ENCODE data around the gene RFTN1.

RFTN1 gene

GRCh38 chr3:16509721-16510619 lies 3.5 kb downstream of the RFTN1 start:
- Histone ChIP-seq H3K9ac (ENCODE audit: low read length) (no peak overlapping the region), H3K4me1 (ENCODE audit: control insufficient read depth, insufficient read depth, low read length) (no peaks in the 10 kb centered on the region), H3K27me3 (ENCODE audit: control insufficient read depth, insufficient read depth, low read length) (no peaks in the 10 kb centered on the region), H3K36me3 (ENCODE audit: control insufficient read depth, insufficient read depth, low read length) (no peaks in the 10 kb centered on the region), H3K27ac (ENCODE audit: low read depth, low read length) (no peak overlapping the region), H3K4me3 (ENCODE audit: low read length) (no peak overlapping the region)

DNA sequence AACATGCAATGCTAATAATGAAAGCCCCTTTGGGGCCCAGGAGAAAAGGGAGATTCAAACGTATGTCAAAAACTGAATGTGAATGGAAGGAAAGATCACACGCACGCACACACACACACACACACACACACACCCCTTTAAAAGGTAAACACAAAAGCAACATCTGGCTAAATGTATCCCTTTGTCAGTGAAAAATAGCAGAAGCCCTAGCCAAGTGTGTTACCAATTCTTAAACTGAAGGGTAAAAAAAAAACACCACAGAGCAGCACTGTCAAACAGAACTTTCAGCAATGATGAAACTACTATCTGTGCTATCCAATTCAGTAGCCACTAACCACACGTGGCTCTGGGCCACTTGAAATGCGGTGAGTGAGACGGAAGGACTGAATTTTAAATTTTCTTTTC lies 4.9 kb downstream of the RFTN1 start:
- no peak overlapping the region for H3K4me3 ChIP-seq (ENCODE audit: low read length)
- H3K27ac ChIP-seq (ENCODE audit: low read depth, low read length): no peak overlapping the region
- H3K4me1 ChIP-seq (ENCODE audit: control insufficient read depth, insufficient read depth, low read length): no peaks in the 10 kb centered on the region
- H3K27me3 ChIP-seq (ENCODE audit: control insufficient read depth, insufficient read depth, low read length): no peaks in the 10 kb centered on the region
- H3K9ac ChIP-seq (ENCODE audit: low read length): no peak overlapping the region
- H3K36me3 ChIP-seq (ENCODE audit: control insufficient read depth, insufficient read depth, low read length): no peaks in the 10 kb centered on the region

DNA sequence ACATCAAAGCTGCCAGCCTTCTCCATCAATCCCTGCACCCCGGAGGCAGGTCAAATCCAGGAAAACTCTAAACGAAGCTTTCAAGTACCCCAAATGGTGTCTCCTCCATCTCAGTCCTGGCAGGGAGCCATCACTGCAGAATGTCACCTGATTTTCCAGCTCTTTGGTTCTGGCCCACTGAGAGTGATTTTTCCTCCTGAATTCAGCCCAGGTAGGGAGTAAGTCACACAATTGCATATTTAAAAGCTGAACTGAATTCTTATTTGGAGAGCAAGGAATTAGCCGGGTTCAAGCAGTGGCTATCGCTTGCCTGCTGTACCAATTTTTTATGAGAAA lies 5.3 kb downstream of the RFTN1 start:
- no peaks in the 10 kb centered on the region for H3K4me1 ChIP-seq (ENCODE audit: control insufficient read depth, insufficient read depth, low read length)
- no peak overlapping the region for H3K4me3 ChIP-seq (ENCODE audit: low read length)

DNA sequence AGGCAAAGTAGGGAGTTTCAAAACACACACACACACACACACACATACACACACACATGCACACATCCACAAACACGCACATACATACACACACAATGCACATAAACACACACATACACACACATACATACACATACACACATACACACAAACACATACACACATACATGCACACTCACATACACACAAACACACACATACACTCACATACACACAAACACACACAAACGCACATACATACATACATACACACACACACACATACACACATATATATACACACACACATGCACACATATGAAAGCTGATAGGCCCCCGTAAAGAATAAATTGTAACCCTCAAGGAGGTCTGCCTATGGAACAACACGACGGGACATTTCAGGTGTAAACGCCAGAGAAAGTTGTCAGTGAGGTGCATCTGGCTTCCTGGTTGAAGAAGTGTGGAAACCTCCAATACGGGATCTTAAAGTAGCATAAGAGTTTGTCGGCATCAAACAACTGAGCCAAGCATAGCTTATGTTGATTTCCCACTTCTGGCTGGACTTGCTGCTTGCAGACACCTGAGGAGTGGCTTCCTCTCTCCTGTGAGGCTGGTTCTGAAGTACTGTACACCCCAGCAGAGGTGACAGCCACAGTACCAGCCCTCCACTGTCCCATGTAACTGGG lies 5.8 kb downstream of the RFTN1 start:
- H3K4me1 ChIP-seq (ENCODE audit: control insufficient read depth, insufficient read depth, low read length): no peaks in the 10 kb centered on the region
- H3K27me3 ChIP-seq (ENCODE audit: control insufficient read depth, insufficient read depth, low read length): no peaks in the 10 kb centered on the region
- no peak overlapping the region for H3K27ac ChIP-seq (ENCODE audit: low read depth, low read length)
- H3K9ac ChIP-seq (ENCODE audit: low read length): no peak overlapping the region
- H3K4me3 ChIP-seq (ENCODE audit: low read length): no peak overlapping the region
- H3K36me3 ChIP-seq (ENCODE audit: control insufficient read depth, insufficient read depth, low read length): no peaks in the 10 kb centered on the region

More for the DNA sequence above, 5.3 kb downstream of the RFTN1 start:
- Histone ChIP-seq H3K27me3 (ENCODE audit: control insufficient read depth, insufficient read depth, low read length) (no peaks in the 10 kb centered on the region), H3K27ac (ENCODE audit: low read depth, low read length) (no peak overlapping the region), H3K9ac (ENCODE audit: low read length) (no peak overlapping the region), H3K36me3 (ENCODE audit: control insufficient read depth, insufficient read depth, low read length) (no peaks in the 10 kb centered on the region)

DNA sequence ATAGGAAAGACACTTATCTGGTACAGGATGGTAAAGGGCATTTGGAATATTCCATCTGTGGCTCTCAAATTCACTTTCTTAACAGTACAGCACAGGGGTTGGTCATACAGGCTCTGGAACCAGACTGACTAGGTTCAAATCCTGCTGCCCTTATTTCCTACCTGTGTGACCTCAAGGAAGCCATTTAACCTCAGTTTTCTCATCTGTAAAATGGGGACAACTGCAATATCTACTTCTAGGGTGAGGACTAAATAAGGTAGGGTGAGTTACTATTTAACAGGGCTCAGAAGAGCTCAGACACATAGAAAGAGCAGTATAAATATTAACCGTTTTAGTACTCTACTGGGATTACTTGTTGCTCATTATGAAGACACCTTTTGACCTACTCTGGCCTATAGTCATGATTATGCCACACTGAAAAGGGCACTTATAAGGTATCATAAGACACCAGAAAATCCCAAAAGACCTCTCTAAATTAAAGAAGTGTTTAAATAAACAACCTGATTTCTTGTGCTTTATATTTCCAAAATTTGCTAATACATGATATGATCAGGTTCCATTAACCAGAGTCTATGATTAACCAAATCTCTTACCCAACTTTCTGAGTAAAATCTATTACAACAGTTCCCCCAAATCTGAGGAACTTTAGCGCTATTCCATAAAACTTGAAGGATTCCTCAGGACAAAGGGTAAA lies 6.5 kb downstream of the RFTN1 start:
- Histone ChIP-seq H3K27me3 (ENCODE audit: control insufficient read depth, insufficient read depth, low read length) (no peaks in the 10 kb centered on the region), H3K36me3 (ENCODE audit: control insufficient read depth, insufficient read depth, low read length) (no peaks in the 10 kb centered on the region), H3K4me1 (ENCODE audit: control insufficient read depth, insufficient read depth, low read length) (no peaks in the 10 kb centered on the region), H3K27ac (ENCODE audit: low read depth, low read length) (no peak overlapping the region), H3K4me3 (ENCODE audit: low read length) (no peak overlapping the region), H3K9ac (ENCODE audit: low read length) (no peak overlapping the region)

DNA sequence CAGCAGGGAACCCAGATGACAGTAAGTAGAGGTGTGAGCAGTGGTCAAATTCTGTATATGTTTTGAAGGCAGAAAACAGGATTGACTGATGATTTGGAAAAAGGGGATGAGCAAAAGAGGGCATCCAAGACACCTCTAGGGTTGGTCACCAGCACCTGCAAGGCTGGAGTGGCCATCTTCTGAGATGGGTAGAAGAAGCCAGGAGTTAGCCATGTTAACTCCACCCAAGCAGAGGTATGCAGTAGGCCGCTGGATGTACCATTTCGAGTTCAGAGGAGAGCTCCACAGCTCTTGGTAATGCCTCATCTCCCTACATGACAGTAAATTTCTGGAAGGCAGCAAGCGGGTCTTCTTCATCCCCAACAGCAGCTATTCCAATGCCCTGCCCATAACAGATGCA lies 7.0 kb downstream of the RFTN1 start:
- no peak overlapping the region for H3K9ac ChIP-seq (ENCODE audit: low read length)
- no peaks in the 10 kb centered on the region for H3K4me1 ChIP-seq (ENCODE audit: control insufficient read depth, insufficient read depth, low read length)
- H3K27ac ChIP-seq (ENCODE audit: low read depth, low read length): no peak overlapping the region

GRCh38 chr3:16504692-16505091 lies 8.8 kb downstream of the RFTN1 start:
- no peaks in the 10 kb centered on the region for H3K36me3 ChIP-seq (ENCODE audit: control insufficient read depth, insufficient read depth, low read length)
- no peaks in the 10 kb centered on the region for H3K4me1 ChIP-seq (ENCODE audit: control insufficient read depth, insufficient read depth, low read length)
- no peak overlapping the region for H3K4me3 ChIP-seq (ENCODE audit: low read length)
- no peaks in the 10 kb centered on the region for H3K27me3 ChIP-seq (ENCODE audit: control insufficient read depth, insufficient read depth, low read length)
- H3K27ac ChIP-seq (ENCODE audit: low read depth, low read length): no peak overlapping the region
- H3K9ac ChIP-seq (ENCODE audit: low read length): no peak overlapping the region

More for the DNA sequence above, 7.0 kb downstream of the RFTN1 start:
- Histone ChIP-seq H3K36me3 (ENCODE audit: control insufficient read depth, insufficient read depth, low read length) (no peaks in the 10 kb centered on the region), H3K4me3 (ENCODE audit: low read length) (no peak overlapping the region), H3K27me3 (ENCODE audit: control insufficient read depth, insufficient read depth, low read length) (no peaks in the 10 kb centered on the region)

DNA sequence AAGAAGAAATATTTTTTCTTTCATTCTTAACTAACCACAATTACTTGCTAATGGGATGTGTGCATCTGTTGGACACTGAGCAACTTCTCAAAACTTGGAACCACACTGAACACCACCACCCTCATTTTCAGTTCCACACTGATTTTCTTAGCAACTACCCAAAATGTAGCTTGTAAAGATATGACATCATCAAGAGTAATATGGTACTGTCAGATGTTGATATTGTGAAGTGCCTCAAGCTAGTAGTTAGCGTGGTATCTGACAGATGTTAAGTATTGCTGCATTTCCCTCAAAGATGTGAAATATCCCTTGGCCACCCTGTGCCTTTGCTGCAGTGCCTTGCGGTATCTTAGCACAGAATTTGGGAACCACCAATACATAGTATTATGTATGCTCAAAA lies 9.3 kb downstream of the RFTN1 start:
- H3K9ac ChIP-seq (ENCODE audit: low read length): no peak overlapping the region
- no peaks in the 10 kb centered on the region for H3K27me3 ChIP-seq (ENCODE audit: control insufficient read depth, insufficient read depth, low read length)
- no peaks in the 10 kb centered on the region for H3K4me1 ChIP-seq (ENCODE audit: control insufficient read depth, insufficient read depth, low read length)
- H3K27ac ChIP-seq (ENCODE audit: low read depth, low read length): no peak overlapping the region
- H3K4me3 ChIP-seq (ENCODE audit: low read length): no peak overlapping the region
- H3K36me3 ChIP-seq (ENCODE audit: control insufficient read depth, insufficient read depth, low read length): no peaks in the 10 kb centered on the region

DNA sequence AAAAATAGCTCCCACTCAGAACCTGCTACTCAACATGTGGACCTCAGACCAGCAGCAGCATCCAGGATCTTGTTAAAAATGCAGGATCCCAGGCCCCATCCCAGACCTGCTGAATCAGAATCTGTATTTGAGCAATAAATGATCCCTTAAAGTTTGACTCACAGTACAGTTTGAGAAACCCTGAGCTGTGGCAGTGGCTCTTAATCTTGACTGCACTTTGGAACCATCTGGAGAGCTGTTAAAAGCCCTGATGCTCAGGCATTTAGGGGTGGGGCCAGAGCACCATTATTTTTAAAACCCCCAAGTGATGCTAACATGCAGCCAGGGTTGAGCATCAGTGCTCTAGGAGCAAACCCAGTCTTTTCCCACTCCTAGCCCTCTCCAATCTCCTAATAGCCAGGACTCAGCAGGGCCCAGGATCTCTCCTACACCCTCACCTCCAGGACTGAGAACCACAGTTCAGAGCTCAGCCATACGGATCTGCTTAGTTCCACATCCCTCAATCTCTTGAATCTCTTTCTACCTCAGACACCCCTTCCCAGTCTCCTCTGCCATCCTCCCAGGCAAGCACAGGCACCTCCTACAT lies 10.2 kb downstream of the RFTN1 start:
- no peak overlapping the region for H3K4me3 ChIP-seq (ENCODE audit: low read length)
- no peak overlapping the region for H3K9ac ChIP-seq (ENCODE audit: low read length)
- H3K36me3 ChIP-seq (ENCODE audit: control insufficient read depth, insufficient read depth, low read length): no peaks in the 10 kb centered on the region
- H3K27me3 ChIP-seq (ENCODE audit: control insufficient read depth, insufficient read depth, low read length): no peaks in the 10 kb centered on the region
- H3K27ac ChIP-seq (ENCODE audit: low read depth, low read length): no peak overlapping the region
- H3K4me1 ChIP-seq (ENCODE audit: control insufficient read depth, insufficient read depth, low read length): no peaks in the 10 kb centered on the region

GRCh38 chr3:16502347-16502908 lies 11.1 kb downstream of the RFTN1 start:
- no peaks in the 10 kb centered on the region for H3K36me3 ChIP-seq (ENCODE audit: control insufficient read depth, insufficient read depth, low read length)
- no peak overlapping the region for H3K27ac ChIP-seq (ENCODE audit: low read depth, low read length)
- H3K4me3 ChIP-seq (ENCODE audit: low read length): no peak overlapping the region
- no peaks in the 10 kb centered on the region for H3K4me1 ChIP-seq (ENCODE audit: control insufficient read depth, insufficient read depth, low read length)
- H3K9ac ChIP-seq (ENCODE audit: low read length): no peak overlapping the region
- H3K27me3 ChIP-seq (ENCODE audit: control insufficient read depth, insufficient read depth, low read length): no peaks in the 10 kb centered on the region

GRCh38 chr3:16501376-16501775 lies 12.1 kb downstream of the RFTN1 start:
- Histone ChIP-seq H3K9ac (ENCODE audit: low read length) (no peak overlapping the region), H3K27ac (ENCODE audit: low read depth, low read length) (no peak overlapping the region), H3K4me1 (ENCODE audit: control insufficient read depth, insufficient read depth, low read length) (no peaks in the 10 kb centered on the region), H3K27me3 (ENCODE audit: control insufficient read depth, insufficient read depth, low read length) (no peaks in the 10 kb centered on the region), H3K36me3 (ENCODE audit: control insufficient read depth, insufficient read depth, low read length) (no peaks in the 10 kb centered on the region), H3K4me3 (ENCODE audit: low read length) (no peak overlapping the region)

- Histone ChIP-seq H3K4me1 (ENCODE audit: control insufficient read depth, insufficient read depth, low read length) (no peaks in the 10 kb centered on the region), H3K4me3 (ENCODE audit: low read length) (no peak overlapping the region), H3K27me3 (ENCODE audit: control insufficient read depth, insufficient read depth, low read length) (no peaks in the 10 kb centered on the region), H3K27ac (ENCODE audit: low read depth, low read length) (no peak overlapping the region), H3K9ac (ENCODE audit: low read length) (no peak overlapping the region), H3K36me3 (ENCODE audit: control insufficient read depth, insufficient read depth, low read length) (no peaks in the 10 kb centered on the region)
Observed at GRCh38 chr3:16500911-16501310, 12.6 kb downstream of the RFTN1 start.

Measured in rectal smooth muscle tissue (tissue), 1 donor.